HepG2 (cell line): ENCODE results near the gene ZNF485. TPM values are rescaled to one million over a fixed set of nuclear protein-coding genes. Genes with fewer than 3 reads are reported as not detected.

Source experiments
- CBFB ChIP-seq: sonication (generic); formaldehyde crosslinking; IDR thresholded peaks from 2 replicates; pipeline ENCODE4 v1.4.0; 2020; ENCODE audit warnings: missing genetic modification reagents
- ELF1 ChIP-seq: sonication (generic); formaldehyde crosslinking; IDR thresholded peaks from 2 replicates; pipeline ENCODE4 v1.4.0; 2020; ENCODE audit warnings: missing genetic modification reagents
- EP300 ChIP-seq, 3 experiments: sonication (generic) in 1 of 3; formaldehyde crosslinking in 1 of 3; IDR thresholded peaks; 2 replicates each; pipeline versions ENCODE4 v1.5.1 to v1.6.1; 2011 to 2020; ENCODE audit warnings: low read depth in 2 of 3, low read length in 2 of 3, borderline replicate concordance in 1 of 3, improper control_type of control experiment in 1 of 3, mild to moderate bottlenecking in 1 of 3, missing genetic modification reagents in 1 of 3, moderate library complexity in 1 of 3
- GABPB1 ChIP-seq: IDR thresholded peaks from 2 replicates; pipeline ENCODE4 v1.6.1; 2016; ENCODE audit warnings: mild to moderate bottlenecking, missing genetic modification reagents, moderate library complexity, missing compliant biosample characterization
- GZF1 ChIP-seq: sonication (generic); formaldehyde crosslinking; IDR thresholded peaks from 2 replicates; pipeline ENCODE4 v1.5.1; 2020; ENCODE audit warnings: mild to moderate bottlenecking, missing genetic modification reagents
- HDAC1 ChIP-seq: sonication (generic); formaldehyde crosslinking; IDR thresholded peaks from 2 replicates; pipeline ENCODE4 v1.5.1; 2020; ENCODE audit warnings: mild to moderate bottlenecking, missing genetic modification reagents
- HOXA7 ChIP-seq: sonication (generic); formaldehyde crosslinking; IDR thresholded peaks from 2 replicates; pipeline ENCODE4 v1.8.1; 2022; ENCODE audit warnings: mild to moderate bottlenecking, missing genetic modification reagents, moderate library complexity
- KDM4B ChIP-seq: sonication (generic); formaldehyde crosslinking; IDR thresholded peaks from 2 replicates; pipeline ENCODE4 v1.4.0; 2020; ENCODE audit warnings: missing genetic modification reagents
- KMT2B ChIP-seq: IDR thresholded peaks from 2 replicates; pipeline ENCODE4 v1.6.1; 2016; ENCODE audit warnings: missing genetic modification reagents, missing compliant biosample characterization
- MBNL3 ChIP-seq: fragments of 250-450 bp; sonication (Bioruptor Pico); conservative IDR thresholded peaks from 2 replicates; pipeline ENCODE4 v1.8.0; 2022; ENCODE audit warnings: mild to moderate bottlenecking, inconsistent platforms
- MTF1 ChIP-seq: sonication (generic); formaldehyde crosslinking; IDR thresholded peaks from 2 replicates; pipeline ENCODE4 v1.5.0; 2020; ENCODE audit warnings: missing genetic modification reagents
- NCOR1 ChIP-seq: fragments of 200-600 bp; sonication (generic); IDR thresholded peaks from 2 replicates; pipeline ENCODE4 v1.7.0; 2017; ENCODE audit warnings: antibody characterized with exemption, low read length, borderline replicate concordance
- PHF8 ChIP-seq: sonication (generic); formaldehyde crosslinking; IDR thresholded peaks from 2 replicates; pipeline ENCODE4 v1.5.0; 2020; ENCODE audit warnings: missing genetic modification reagents
- YEATS4 ChIP-seq: sonication (generic); formaldehyde crosslinking; IDR thresholded peaks from 2 replicates; pipeline ENCODE4 v1.4.0; 2020; ENCODE audit warnings: missing genetic modification reagents, borderline replicate concordance
- ZNF317 ChIP-seq: sonication (generic); formaldehyde crosslinking; IDR thresholded peaks from 2 replicates; pipeline ENCODE4 v1.5.0; 2020; ENCODE audit warnings: mild to moderate bottlenecking, missing genetic modification reagents
- ZNF552 ChIP-seq: sonication (generic); formaldehyde crosslinking; IDR thresholded peaks from 2 replicates; pipeline ENCODE4 v1.9.0; 2022; ENCODE audit warnings: missing genetic modification reagents, mild to moderate bottlenecking, borderline replicate concordance
- ZNF557 ChIP-seq: sonication (generic); formaldehyde crosslinking; IDR thresholded peaks from 2 replicates; pipeline ENCODE4 v1.4.0; 2020; ENCODE audit warnings: missing genetic modification reagents
- ZNF672 ChIP-seq: sonication (generic); formaldehyde crosslinking; IDR thresholded peaks from 2 replicates; pipeline ENCODE4 v1.8.1; 2022; ENCODE audit warnings: missing genetic modification reagents
- ZNF776 ChIP-seq: sonication (generic); formaldehyde crosslinking; IDR thresholded peaks from 2 replicates; pipeline ENCODE4 v1.4.0; 2020; ENCODE audit warnings: mild to moderate bottlenecking, missing genetic modification reagents
- polyA plus RNA-seq, 8 experiments: library from polyadenylated mRNA; depleted of rRNA in 3 of 8; stranded (reverse) in 7 of 8; unstranded in 1 of 8; fragments of >200 nt; fragmentation: Illumina TruSeq in 4 of 8; extraction: Trizol in 4 of 8; gene quantifications; 2 replicates each; pipeline versions ENCODE4 v1.2.1 to v1.2.3, GENCODE V29; 2011 to 2016; ENCODE audit warnings: low read depth in 4 of 8, missing spikeins in 1 of 8, mixed read lengths in 1 of 8; ENCODE audit not compliant: insufficient read depth in 1 of 8
- total RNA-seq, 5 experiments: library from RNA; depleted of rRNA; stranded (reverse); fragments of >200 nt; fragmentation: Illumina TruSeq; extraction: Trizol; gene quantifications; 2 replicates each; pipeline ENCODE4 v1.2.3, GENCODE V29; 2016; ENCODE audit warnings: low read depth in 1 of 5
- TF ChIP-seq, protein P1 (sequence below): sonication (generic); formaldehyde crosslinking; IDR thresholded peaks from 2 replicates; pipeline ENCODE4 v1.8.0; 2022; ENCODE audit warnings: mild to moderate bottlenecking, missing genetic modification reagents, moderate library complexity
- TF ChIP-seq, protein P2 (sequence below): sonication (generic); formaldehyde crosslinking; IDR thresholded peaks from 2 replicates; pipeline ENCODE4 v1.4.0; 2020; ENCODE audit warnings: mild to moderate bottlenecking, missing genetic modification reagents
- TF ChIP-seq, protein P3 (sequence below): sonication (generic); formaldehyde crosslinking; conservative IDR thresholded peaks from 2 replicates; pipeline ENCODE4 v1.8.1; 2023; ENCODE audit warnings: missing genetic modification reagents
- TF ChIP-seq, protein P4 (sequence below): sonication (generic); formaldehyde crosslinking; IDR thresholded peaks from 2 replicates; pipeline ENCODE4 v1.4.0; 2020; ENCODE audit warnings: missing genetic modification reagents

The ZNF485 gene
- total and polyA plus RNA-seq, 2 of the 13 experiments (the other 11 are each of a cell fraction or from before 2014, with no cell fraction given): 1.4 to 3.3 TPM

DNA sequence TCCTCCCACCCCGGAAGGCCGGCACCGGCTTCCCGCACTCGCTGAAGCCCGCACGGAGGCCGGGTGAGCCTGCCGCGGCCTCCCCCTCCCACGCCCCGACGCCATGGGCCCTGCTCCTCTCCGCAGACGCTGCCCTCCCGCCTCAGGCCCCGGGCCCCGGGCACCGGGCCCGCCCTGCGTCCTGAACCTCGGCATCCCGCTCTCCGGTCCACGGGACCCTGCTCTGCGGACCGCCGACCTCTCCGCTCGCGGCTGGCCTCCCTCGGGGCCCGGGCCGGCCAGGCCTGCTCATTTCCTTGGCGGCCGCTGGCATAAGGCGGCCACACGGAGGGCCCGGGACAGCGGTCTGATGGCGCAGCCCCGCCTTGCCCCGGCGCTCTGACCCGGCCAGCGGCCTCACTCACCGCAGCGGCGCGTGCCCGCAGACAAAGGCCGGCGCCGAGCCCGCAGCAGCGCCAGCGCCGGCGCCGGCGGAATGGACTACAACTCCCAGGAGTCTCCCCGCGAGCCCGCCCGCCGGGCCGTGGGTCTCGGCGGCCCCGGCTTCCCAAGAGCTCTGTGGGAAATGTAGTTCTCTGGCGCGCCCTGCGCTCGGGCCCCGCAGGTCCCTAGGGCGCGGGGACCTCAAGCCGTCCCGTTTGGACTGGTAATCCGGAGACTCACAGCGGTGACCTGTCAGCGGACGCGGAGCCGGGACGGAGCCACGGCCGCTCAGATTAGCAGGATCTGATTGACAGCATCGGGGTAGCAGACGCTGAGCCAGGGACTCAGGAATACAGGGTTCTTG is 42.4 kb downstream of the ZNF485 start, which contains the start of gene ZNF32 (continued):
- TF ChIP-seq, protein P1, sequence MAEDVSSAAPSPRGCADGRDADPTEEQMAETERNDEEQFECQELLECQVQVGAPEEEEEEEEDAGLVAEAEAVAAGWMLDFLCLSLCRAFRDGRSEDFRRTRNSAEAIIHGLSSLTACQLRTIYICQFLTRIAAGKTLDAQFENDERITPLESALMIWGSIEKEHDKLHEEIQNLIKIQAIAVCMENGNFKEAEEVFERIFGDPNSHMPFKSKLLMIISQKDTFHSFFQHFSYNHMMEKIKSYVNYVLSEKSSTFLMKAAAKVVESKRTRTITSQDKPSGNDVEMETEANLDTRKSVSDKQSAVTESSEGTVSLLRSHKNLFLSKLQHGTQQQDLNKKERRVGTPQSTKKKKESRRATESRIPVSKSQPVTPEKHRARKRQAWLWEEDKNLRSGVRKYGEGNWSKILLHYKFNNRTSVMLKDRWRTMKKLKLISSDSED (CRISPR knock-in tag): no peak
- TF ChIP-seq YEATS4 (CRISPR knock-in tag) (peak; percentile 77; the same call in 1 of the 2 replicates), HDAC1 (CRISPR knock-in tag) (peak; percentile 5; the same call in 1 of the 2 replicates), MTF1 (no peak), GABPB1 (CRISPR knock-in tag) (peak; percentile 85), ZNF552 (no peak), EP300 (IDR thresholded peaks at IDR 0.05; ENCODE audit: low read depth in 2 of 2, low read length in 2 of 2) (no peak), EP300 (CRISPR knock-in tag; IDR thresholded peaks at IDR 0.05; ENCODE audit: borderline replicate concordance) (no peak), NCOR1 (no peak), CBFB (CRISPR knock-in tag) (no peak), ZNF672 (CRISPR knock-in tag) (no peak), PHF8 (CRISPR knock-in tag) (peak; percentile 81), HOXA7 (CRISPR knock-in tag) (no peak), ZNF557 (CRISPR knock-in tag) (no peak), KMT2B (CRISPR knock-in tag) (no peak), ZNF776 (CRISPR knock-in tag) (no peak), MBNL3 (CRISPR knock-in tag) (no peak), KDM4B (CRISPR knock-in tag) (no peak), ELF1 (CRISPR knock-in tag) (peak; percentile 55), GZF1 (CRISPR knock-in tag) (no peak), ZNF317 (CRISPR knock-in tag) (no peak)
- TF ChIP-seq, protein P2, sequence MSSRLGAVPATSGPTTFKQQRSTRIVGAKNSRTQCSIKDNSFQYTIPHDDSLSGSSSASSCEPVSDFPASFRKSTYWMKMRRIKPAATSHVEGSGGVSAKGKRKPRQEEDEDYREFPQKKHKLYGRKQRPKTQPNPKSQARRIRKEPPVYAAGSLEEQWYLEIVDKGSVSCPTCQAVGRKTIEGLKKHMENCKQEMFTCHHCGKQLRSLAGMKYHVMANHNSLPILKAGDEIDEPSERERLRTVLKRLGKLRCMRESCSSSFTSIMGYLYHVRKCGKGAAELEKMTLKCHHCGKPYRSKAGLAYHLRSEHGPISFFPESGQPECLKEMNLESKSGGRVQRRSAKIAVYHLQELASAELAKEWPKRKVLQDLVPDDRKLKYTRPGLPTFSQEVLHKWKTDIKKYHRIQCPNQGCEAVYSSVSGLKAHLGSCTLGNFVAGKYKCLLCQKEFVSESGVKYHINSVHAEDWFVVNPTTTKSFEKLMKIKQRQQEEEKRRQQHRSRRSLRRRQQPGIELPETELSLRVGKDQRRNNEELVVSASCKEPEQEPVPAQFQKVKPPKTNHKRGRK (CRISPR knock-in tag): no peak
- TF ChIP-seq, protein P3, sequence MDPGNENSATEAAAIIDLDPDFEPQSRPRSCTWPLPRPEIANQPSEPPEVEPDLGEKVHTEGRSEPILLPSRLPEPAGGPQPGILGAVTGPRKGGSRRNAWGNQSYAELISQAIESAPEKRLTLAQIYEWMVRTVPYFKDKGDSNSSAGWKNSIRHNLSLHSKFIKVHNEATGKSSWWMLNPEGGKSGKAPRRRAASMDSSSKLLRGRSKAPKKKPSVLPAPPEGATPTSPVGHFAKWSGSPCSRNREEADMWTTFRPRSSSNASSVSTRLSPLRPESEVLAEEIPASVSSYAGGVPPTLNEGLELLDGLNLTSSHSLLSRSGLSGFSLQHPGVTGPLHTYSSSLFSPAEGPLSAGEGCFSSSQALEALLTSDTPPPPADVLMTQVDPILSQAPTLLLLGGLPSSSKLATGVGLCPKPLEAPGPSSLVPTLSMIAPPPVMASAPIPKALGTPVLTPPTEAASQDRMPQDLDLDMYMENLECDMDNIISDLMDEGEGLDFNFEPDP (CRISPR knock-in tag): no peak
- TF ChIP-seq, protein P4, sequence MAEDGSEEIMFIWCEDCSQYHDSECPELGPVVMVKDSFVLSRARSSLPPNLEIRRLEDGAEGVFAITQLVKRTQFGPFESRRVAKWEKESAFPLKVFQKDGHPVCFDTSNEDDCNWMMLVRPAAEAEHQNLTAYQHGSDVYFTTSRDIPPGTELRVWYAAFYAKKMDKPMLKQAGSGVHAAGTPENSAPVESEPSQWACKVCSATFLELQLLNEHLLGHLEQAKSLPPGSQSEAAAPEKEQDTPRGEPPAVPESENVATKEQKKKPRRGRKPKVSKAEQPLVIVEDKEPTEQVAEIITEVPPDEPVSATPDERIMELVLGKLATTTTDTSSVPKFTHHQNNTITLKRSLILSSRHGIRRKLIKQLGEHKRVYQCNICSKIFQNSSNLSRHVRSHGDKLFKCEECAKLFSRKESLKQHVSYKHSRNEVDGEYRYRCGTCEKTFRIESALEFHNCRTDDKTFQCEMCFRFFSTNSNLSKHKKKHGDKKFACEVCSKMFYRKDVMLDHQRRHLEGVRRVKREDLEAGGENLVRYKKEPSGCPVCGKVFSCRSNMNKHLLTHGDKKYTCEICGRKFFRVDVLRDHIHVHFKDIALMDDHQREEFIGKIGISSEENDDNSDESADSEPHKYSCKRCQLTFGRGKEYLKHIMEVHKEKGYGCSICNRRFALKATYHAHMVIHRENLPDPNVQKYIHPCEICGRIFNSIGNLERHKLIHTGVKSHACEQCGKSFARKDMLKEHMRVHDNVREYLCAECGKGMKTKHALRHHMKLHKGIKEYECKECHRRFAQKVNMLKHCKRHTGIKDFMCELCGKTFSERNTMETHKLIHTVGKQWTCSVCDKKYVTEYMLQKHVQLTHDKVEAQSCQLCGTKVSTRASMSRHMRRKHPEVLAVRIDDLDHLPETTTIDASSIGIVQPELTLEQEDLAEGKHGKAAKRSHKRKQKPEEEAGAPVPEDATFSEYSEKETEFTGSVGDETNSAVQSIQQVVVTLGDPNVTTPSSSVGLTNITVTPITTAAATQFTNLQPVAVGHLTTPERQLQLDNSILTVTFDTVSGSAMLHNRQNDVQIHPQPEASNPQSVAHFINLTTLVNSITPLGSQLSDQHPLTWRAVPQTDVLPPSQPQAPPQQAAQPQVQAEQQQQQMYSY (CRISPR knock-in tag): peak; percentile 8; the same call in 1 of the 2 replicates
